Effector memory CD4-positive, alpha-beta T cell (primary cell): ENCODE measurements around the gene MIPEP.

Source experiments
- DNase-seq, 3 donors: peaks; one replicate each; pipeline ENCODE4 v3.0.0-alpha.2; 2020
- H3K27ac ChIP-seq: 2 replicates; pipeline ENCODE4 v1.7.0; 2013; ENCODE audit warnings: mild to moderate bottlenecking, low read length, moderate library complexity; ENCODE audit not compliant: insufficient read depth, poor library complexity, severe bottlenecking
- H3K27me3 ChIP-seq: replicated peaks from 2 replicates; pipeline ENCODE4 v1.7.0; 2013; ENCODE audit warnings: mild to moderate bottlenecking, low read length; ENCODE audit not compliant: insufficient read depth, control insufficient read depth, poor library complexity, severe bottlenecking
- H3K36me3 ChIP-seq: 2 replicates; pipeline ENCODE4 v1.7.0; 2013; ENCODE audit warnings: mild to moderate bottlenecking, low read length, moderate library complexity; ENCODE audit not compliant: control insufficient read depth, insufficient read depth
- H3K4me1 ChIP-seq: 2 replicates; pipeline ENCODE4 v1.7.0; 2013; ENCODE audit warnings: low read length, mild to moderate bottlenecking; ENCODE audit not compliant: control insufficient read depth, insufficient read depth, poor library complexity, severe bottlenecking
- H3K4me3 ChIP-seq: 2 replicates; pipeline ENCODE4 v1.7.0; 2013; ENCODE audit warnings: low read length, low read depth, mild to moderate bottlenecking; ENCODE audit not compliant: insufficient read depth, poor library complexity, severe bottlenecking
- H3K9me3 ChIP-seq: 2 replicates; pipeline ENCODE4 v1.7.0; 2013; ENCODE audit warnings: mild to moderate bottlenecking, low read length, moderate library complexity; ENCODE audit not compliant: control insufficient read depth

The MIPEP gene

DNA sequence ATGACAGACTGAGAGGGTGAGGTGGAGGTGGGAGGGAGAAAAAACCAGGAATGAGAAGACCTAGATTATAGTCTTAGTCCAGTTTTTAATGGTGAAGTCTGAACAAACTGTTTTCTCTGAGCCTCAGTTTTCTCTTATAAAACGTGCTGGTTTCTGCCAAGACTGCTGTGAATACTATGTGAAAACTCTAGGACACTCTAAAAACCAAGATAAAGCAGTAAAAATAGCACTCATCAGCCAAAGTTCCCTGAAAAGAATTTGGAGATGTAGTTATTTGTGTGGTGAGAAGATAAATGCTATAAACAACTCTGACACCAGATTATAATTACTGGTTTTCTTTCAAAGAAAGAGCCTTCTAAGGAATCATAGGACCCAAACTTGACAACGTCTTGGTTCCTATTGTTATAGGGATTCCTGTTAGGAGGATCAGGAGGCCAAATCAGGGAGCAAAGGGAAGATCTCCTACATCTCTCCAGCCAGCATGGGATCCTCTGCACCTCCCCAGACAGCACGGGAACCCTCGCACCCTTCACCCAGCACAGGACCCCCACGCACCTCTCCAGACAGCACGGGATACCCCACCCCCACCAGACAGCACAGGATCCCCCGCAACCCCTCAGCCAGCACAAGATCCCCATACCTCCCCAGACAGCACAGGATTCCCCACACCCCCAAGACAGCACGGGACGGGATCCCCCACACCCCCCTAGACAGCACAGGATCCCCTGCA is 130.2 kb downstream of the MIPEP start:
- Histone ChIP-seq H3K4me1 (peaks cover 1% of the 10 kb centered on the region), H3K4me3 (no peak overlapping the region), H3K36me3 (no peaks in the 10 kb centered on the region), H3K27me3 (no peaks in the 10 kb centered on the region), H3K27ac (no peak overlapping the region), H3K9me3 (no peaks in the 10 kb centered on the region)
- no peak for DNase-seq

DNA sequence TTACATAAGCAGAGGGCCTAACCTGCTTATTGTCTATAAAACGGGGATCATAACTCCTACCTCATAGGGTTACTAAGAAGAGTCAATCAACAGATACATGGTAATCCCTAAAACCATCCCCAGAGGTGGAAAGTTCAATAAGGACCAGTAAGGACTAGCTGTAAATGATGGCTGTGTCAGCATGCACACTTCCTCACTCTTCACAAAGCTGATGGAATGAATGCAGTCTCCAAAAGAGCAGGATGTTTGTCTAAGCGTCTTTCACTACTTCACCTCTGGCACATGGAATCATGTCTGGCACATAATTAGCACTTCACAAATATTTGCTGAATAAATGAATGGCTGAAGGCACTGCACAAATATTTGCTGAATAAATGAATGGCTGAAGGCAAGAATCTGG is 134.2 kb downstream of the MIPEP start:
- H3K4me1 ChIP-seq = peaks cover 6% of the 10 kb centered on the region
- no peak overlapping the region for H3K27ac ChIP-seq
- no peak overlapping the region for H3K4me3 ChIP-seq
- no peak for DNase-seq
- H3K9me3 ChIP-seq = no peaks in the 10 kb centered on the region
- H3K27me3 ChIP-seq = no peaks in the 10 kb centered on the region
- H3K36me3 ChIP-seq = no peaks in the 10 kb centered on the region

DNA sequence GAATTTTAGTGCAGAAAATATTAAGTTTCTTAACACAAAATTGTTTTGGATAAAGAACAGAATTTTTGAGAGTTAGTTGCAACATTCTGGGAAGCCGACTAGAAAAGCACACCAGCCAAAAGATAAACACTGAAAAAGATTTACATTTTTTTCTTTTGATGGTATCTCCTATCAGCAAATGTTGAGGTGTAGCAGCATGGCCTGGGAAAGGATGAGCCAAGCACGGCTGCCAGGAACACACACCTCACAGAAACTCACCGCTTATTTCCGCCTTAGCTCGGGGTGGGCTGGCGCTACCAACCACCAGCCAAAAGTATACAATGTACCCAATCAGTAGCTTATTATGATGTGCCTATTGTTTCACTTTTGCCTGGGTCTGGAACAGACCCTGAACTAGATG is 134.7 kb downstream of the MIPEP start:
- Histone ChIP-seq H3K4me1 (peaks cover 6% of the 10 kb centered on the region), H3K36me3 (no peaks in the 10 kb centered on the region), H3K4me3 (no peak overlapping the region), H3K27ac (peak overlapping the region; percentile 31), H3K27me3 (no peaks in the 10 kb centered on the region), H3K9me3 (no peaks in the 10 kb centered on the region)
- peak in 2 of 3 donors; percentile 2 to 15 for DNase-seq

- Histone ChIP-seq H3K4me3 (no peak overlapping the region), H3K27me3 (no peaks in the 10 kb centered on the region), H3K4me1 (peaks cover 6% of the 10 kb centered on the region), H3K36me3 (no peaks in the 10 kb centered on the region), H3K27ac (no peak overlapping the region), H3K9me3 (no peaks in the 10 kb centered on the region)
- DNase-seq = no peak
Measured at GRCh38 chr13:23753458-23753857, 135.7 kb downstream of the MIPEP start.

GRCh38 chr13:23752111-23753001 is 136.8 kb downstream of the MIPEP start:
- Histone ChIP-seq H3K27ac (no peak overlapping the region), H3K4me3 (no peak overlapping the region), H3K27me3 (no peaks in the 10 kb centered on the region), H3K36me3 (no peaks in the 10 kb centered on the region), H3K9me3 (no peaks in the 10 kb centered on the region), H3K4me1 (peaks cover 6% of the 10 kb centered on the region)
- no peak for DNase-seq

DNA sequence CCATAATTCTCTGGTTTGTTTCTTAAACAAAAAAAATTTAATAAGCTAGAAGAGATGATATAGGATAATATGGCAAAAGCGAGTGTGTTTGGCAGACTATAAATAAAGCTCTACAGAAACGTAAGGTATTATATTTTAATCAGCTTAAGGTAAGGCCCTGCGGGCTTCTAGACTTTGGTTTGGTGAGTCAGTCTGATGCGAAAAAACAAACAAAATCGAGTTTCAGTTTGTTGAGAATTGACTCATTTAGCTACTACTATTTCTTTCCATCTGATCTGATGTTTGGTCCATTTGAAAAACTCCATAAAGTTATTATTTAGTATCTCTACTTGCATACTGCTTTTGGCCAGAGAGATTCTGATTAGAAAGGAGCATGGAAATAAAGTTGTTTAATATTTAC is 138.0 kb downstream of the MIPEP start:
- H3K4me3 ChIP-seq = no peak overlapping the region
- H3K4me1 ChIP-seq = peaks cover 6% of the 10 kb centered on the region
- H3K27me3 ChIP-seq = no peaks in the 10 kb centered on the region
- H3K27ac ChIP-seq = no peak overlapping the region
- H3K36me3 ChIP-seq = no peaks in the 10 kb centered on the region
- DNase-seq = no peak
- H3K9me3 ChIP-seq = no peaks in the 10 kb centered on the region

GRCh38 chr13:23750383-23751121 is 138.6 kb downstream of the MIPEP start:
- no peak for DNase-seq
- H3K4me1 ChIP-seq = peaks cover 6% of the 10 kb centered on the region
- no peaks in the 10 kb centered on the region for H3K27me3 ChIP-seq
- no peak overlapping the region for H3K27ac ChIP-seq
- H3K4me3 ChIP-seq = no peak overlapping the region
- H3K36me3 ChIP-seq = no peaks in the 10 kb centered on the region
- H3K9me3 ChIP-seq = no peaks in the 10 kb centered on the region

DNA sequence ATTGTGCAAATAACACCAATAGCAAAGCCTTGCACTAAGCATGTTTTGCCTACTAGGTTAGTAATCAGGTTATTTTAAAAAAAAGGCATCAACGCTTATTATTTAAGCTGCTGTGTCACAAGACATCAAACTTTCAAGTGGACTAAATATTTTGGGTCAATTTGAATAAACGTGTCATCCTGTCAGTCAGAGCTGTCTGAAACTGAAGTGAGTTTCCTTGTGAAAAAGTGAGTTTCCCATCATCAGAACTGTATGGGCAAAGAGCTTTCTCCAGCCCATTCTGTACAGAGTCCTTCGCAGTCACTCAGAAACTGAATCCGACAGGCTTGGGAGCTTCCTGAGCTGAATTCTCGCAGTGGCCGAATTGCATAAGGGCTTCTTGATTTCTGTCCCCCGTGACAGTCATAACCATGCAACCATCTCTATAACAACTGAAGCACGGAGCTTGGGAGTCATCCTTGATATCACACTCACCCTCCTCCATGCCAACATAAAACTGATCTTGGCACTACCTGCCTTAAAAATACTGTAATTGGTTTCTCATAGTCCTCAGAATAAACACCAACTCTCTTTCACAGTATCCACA is 139.8 kb downstream of the MIPEP start:
- H3K4me1 ChIP-seq = peaks cover 6% of the 10 kb centered on the region
- H3K9me3 ChIP-seq = no peaks in the 10 kb centered on the region
- DNase-seq = no peak
- no peak overlapping the region for H3K4me3 ChIP-seq
- no peak overlapping the region for H3K27ac ChIP-seq
- no peaks in the 10 kb centered on the region for H3K36me3 ChIP-seq
- H3K27me3 ChIP-seq = no peaks in the 10 kb centered on the region

GRCh38 chr13:23748109-23748990 is 140.8 kb downstream of the MIPEP start:
- no peaks in the 10 kb centered on the region for H3K27me3 ChIP-seq
- no peaks in the 10 kb centered on the region for H3K36me3 ChIP-seq
- H3K27ac ChIP-seq = no peak overlapping the region
- no peaks in the 10 kb centered on the region for H3K9me3 ChIP-seq
- DNase-seq = no peak
- H3K4me1 ChIP-seq = peaks cover 8% of the 10 kb centered on the region
- no peak overlapping the region for H3K4me3 ChIP-seq
